SK-N-SH treated with all-trans-retinoic acid at 6 μM for 48 hours (cell line): ENCODE results near the gene ATRIP.

Experiments used
- ATAC-seq: fragments of 200-7000 bp; cut with Tn5 transposase; 3 replicates; pipeline ENCODE4 v1.9.1; 2020; ENCODE audit warnings: mild to moderate bottlenecking, moderate library complexity
- BACH2 ChIP-seq: fragments of 250-450 bp; sonication (Bioruptor Pico); IDR thresholded peaks from 2 replicates; pipeline ENCODE4 v1.9.0; 2021; ENCODE audit warnings: mild to moderate bottlenecking, borderline replicate concordance
- CREB5 ChIP-seq: fragments of 250-450 bp; sonication (Bioruptor Pico); IDR thresholded peaks from 2 replicates; pipeline ENCODE4 v1.5.1; 2020; ENCODE audit warnings: low read depth, mild to moderate bottlenecking, moderate library complexity
- CSDC2 ChIP-seq: fragments of 250-450 bp; sonication (Bioruptor Pico); IDR thresholded peaks from 2 replicates; pipeline ENCODE4 v1.5.0; 2020; ENCODE audit warnings: mild to moderate bottlenecking, moderate library complexity
- CSRNP3 ChIP-seq: fragments of 250-450 bp; sonication (Bioruptor Pico); IDR thresholded peaks from 2 replicates; pipeline ENCODE4 v1.5.1; 2021; ENCODE audit warnings: mild to moderate bottlenecking, moderate library complexity
- ESRRG ChIP-seq: fragments of 250-450 bp; sonication (Bioruptor Pico); IDR thresholded peaks from 2 replicates; pipeline ENCODE4 v1.6.1; 2021; ENCODE audit warnings: mild to moderate bottlenecking
- ISL1 ChIP-seq: fragments of 250-450 bp; sonication (Bioruptor Pico); IDR thresholded peaks from 2 replicates; pipeline ENCODE4 v2.1.2; 2022; ENCODE audit warnings: mild to moderate bottlenecking, moderate library complexity
- OSR1 ChIP-seq: fragments of 250-450 bp; sonication (Bioruptor Pico); IDR thresholded peaks from 2 replicates; pipeline ENCODE4 v1.8.0; 2022; ENCODE audit warnings: moderate library complexity, mild to moderate bottlenecking, inconsistent platforms
- PATZ1 ChIP-seq: fragments of 250-450 bp; sonication (Bioruptor Pico); IDR thresholded peaks from 2 replicates; pipeline ENCODE4 v1.8.0; 2020; ENCODE audit warnings: mild to moderate bottlenecking, moderate library complexity, borderline replicate concordance
- POU6F1 ChIP-seq: fragments of 250-450 bp; sonication (Bioruptor Pico); IDR thresholded peaks from 2 replicates; pipeline ENCODE4 v1.8.0; 2021; ENCODE audit warnings: low read depth, mild to moderate bottlenecking, moderate library complexity, borderline replicate concordance
- PPARA ChIP-seq: fragments of 250-450 bp; sonication (Bioruptor Pico); IDR thresholded peaks from 2 replicates; pipeline ENCODE4 v1.5.0; 2020; ENCODE audit warnings: mild to moderate bottlenecking, borderline replicate concordance
- SNAI2 ChIP-seq: fragments of 250-450 bp; sonication (Bioruptor Pico); IDR thresholded peaks from 2 replicates; pipeline ENCODE4 v1.5.0; 2020; ENCODE audit warnings: mild to moderate bottlenecking, moderate library complexity
- TCF4 ChIP-seq: fragments of 250-450 bp; sonication (Bioruptor Pico); IDR thresholded peaks from 2 replicates; pipeline ENCODE4 v1.8.0; 2021; ENCODE audit warnings: mild to moderate bottlenecking, moderate library complexity, borderline replicate concordance
- TOX ChIP-seq: fragments of 250-450 bp; sonication (Bioruptor Pico); IDR thresholded peaks from 2 replicates; pipeline ENCODE4 v1.8.0; 2021; ENCODE audit warnings: mild to moderate bottlenecking, moderate library complexity, borderline replicate concordance
- TSHZ2 ChIP-seq: fragments of 250-450 bp; sonication (Bioruptor Pico); IDR thresholded peaks from 2 replicates; pipeline ENCODE4 v1.5.0; 2020; ENCODE audit warnings: mild to moderate bottlenecking, moderate library complexity
- ZFP3 ChIP-seq: fragments of 250-450 bp; sonication (Bioruptor Pico); IDR thresholded peaks from 2 replicates; pipeline ENCODE4 v1.5.0; 2020; ENCODE audit warnings: mild to moderate bottlenecking, moderate library complexity
- ZFP30 ChIP-seq: fragments of 450-650 bp; formaldehyde crosslinking; IDR thresholded peaks from 2 replicates; pipeline ENCODE4 v1.5.0; 2022; ENCODE audit warnings: mild to moderate bottlenecking, moderate library complexity
- ZNF565 ChIP-seq: fragments of 450-650 bp; formaldehyde crosslinking; conservative IDR thresholded peaks from 2 replicates; pipeline ENCODE4 v1.5.0; 2020; ENCODE audit warnings: low read depth, mild to moderate bottlenecking, moderate library complexity
- ZNF70 ChIP-seq: fragments of 450-650 bp; formaldehyde crosslinking; IDR thresholded peaks from 2 replicates; pipeline ENCODE4 v1.5.0; 2020; ENCODE audit warnings: mild to moderate bottlenecking, moderate library complexity
- ZNF8 ChIP-seq: fragments of 450-650 bp; formaldehyde crosslinking; IDR thresholded peaks from 2 replicates; pipeline ENCODE4 v1.5.0; 2020; ENCODE audit warnings: mild to moderate bottlenecking, moderate library complexity

The ATRIP gene

DNA sequence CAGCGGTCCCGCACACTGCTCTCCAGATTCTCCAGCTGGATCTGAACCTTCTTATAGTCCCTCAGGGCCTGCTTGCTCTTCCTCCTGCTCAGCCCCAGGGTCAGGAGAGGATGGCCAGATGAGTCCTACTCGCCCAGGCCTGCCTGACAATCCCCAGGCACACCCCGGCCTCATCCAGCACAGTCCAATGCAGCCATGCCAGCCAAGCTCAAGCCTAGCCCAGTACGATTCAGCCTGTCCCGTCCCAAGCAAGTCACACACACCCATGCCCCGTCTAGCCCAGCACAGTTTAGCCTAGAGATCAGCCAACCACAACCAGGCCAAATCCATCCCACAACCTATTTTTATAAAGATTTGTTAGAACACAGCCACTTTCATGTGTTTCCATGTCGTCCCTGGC lies 33.5 kb upstream of the ATRIP start:
- no peak for ATAC-seq
- TF ChIP-seq CSDC2 (CRISPR knock-in tag) (no peak), BACH2 (no peak), PPARA (CRISPR knock-in tag) (no peak), ZNF565 (CRISPR knock-in tag) (no peak)

- no peak for ATAC-seq
- TF ChIP-seq ZFP3 (CRISPR knock-in tag) (no peak), TCF4 (CRISPR knock-in tag) (no peak), PPARA (CRISPR knock-in tag) (no peak), ISL1 (CRISPR knock-in tag) (no peak), ZNF565 (CRISPR knock-in tag) (no peak)
These were observed 32.9 kb upstream of the ATRIP start for GRCh38 chr3:48413611-48414010.

DNA sequence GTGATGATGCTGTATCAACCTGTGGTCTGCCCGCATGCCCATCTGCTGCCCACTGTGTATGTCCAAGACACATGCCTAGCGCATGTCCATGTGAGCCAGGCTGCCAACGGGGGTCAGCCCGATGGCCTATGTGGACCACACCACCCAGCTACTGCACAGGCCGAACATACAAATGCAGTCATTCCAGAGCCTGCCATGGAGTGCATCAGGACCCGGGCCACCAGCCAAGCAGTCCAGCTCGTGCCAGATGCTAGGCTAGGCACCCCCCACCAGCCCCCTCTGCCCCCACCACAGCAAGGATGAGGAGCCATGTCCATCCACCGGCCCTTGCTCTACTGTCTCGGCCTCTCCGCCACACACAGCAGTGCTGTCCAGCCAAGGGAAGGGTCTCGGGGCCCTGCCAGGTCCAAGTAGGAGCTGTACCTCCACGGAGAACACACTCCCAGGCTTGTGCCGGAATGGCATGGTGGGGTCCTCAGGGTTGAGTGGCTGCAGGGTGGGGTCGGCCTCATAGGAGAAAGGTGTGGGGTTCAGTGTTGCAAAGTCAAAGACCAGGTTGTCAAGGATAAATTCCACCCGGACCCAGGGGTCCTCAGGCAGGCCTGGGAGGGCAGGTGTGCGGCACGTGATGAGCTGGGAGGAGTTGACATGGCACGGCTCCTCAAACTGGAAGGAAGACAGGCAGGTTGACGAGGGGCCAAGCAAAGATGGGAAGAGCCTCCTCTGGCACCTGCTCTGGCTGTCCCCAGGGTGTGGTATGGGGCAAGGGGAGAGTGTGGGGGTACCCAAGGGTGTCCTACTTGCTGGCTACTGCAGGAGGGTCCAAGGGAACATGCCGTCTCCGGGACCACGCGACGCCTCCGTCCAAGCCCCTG lies 31.9 kb upstream of the ATRIP start:
- no peak for ATAC-seq
- TF ChIP-seq CSDC2 (CRISPR knock-in tag) (no peak), ESRRG (CRISPR knock-in tag) (no peak), ZFP3 (CRISPR knock-in tag) (no peak), OSR1 (CRISPR knock-in tag) (no peak), TSHZ2 (no peak), POU6F1 (no peak), PATZ1 (CRISPR knock-in tag) (no peak), SNAI2 (no peak), TOX (CRISPR knock-in tag) (no peak), ZNF8 (CRISPR knock-in tag) (no peak), CREB5 (CRISPR knock-in tag) (no peak), PPARA (CRISPR knock-in tag) (no peak), CSRNP3 (CRISPR knock-in tag) (no peak), TCF4 (CRISPR knock-in tag) (no peak), ZNF565 (CRISPR knock-in tag) (no peak), ZFP30 (CRISPR knock-in tag) (no peak), ZNF70 (CRISPR knock-in tag) (no peak), BACH2 (no peak)
- TF ChIP-seq, all 23 proteins: peak for 0
